Ovary (tissue), 10 donors: ENCODE measurements around the gene PRKAB1. TPM values are rescaled to one million over a fixed set of nuclear protein-coding genes. Genes with fewer than 3 reads are reported as not detected.
"Not testable (repeated sequence)": the region's sequence is repeated elsewhere in the genome, so short reads cannot be mapped to it uniquely, and the experiment has no call there.

Source experiments
- DNase-seq, 5 donors: peaks; one replicate each; pipeline ENCODE4 v3.0.0-alpha.2; 2019 to 2020
- H3K27ac ChIP-seq, 2 donors: fragments of 200-600 bp; one replicate each; pipeline versions ENCODE4 v1.5.1 to v1.8.0; 2019 to 2022
- H3K27me3 ChIP-seq: fragments of 200-600 bp; one replicate; pipeline ENCODE4 v1.8.0; 2022
- H3K36me3 ChIP-seq: fragments of 200-600 bp; sonication (generic); one replicate; pipeline ENCODE4 v1.5.1; 2019
- H3K4me1 ChIP-seq: one replicate; pipeline ENCODE4 v1.8.1; 2013; ENCODE audit warnings: mild to moderate bottlenecking, moderate library complexity; ENCODE audit not compliant: insufficient read depth
- H3K4me3 ChIP-seq: fragments of 200-600 bp; sonication (generic); one replicate; pipeline ENCODE4 v1.5.1; 2017
- H3K9me3 ChIP-seq, 2 donors: fragments of 200-600 bp in 1 of 2; sonication (generic) in 1 of 2; one replicate each; pipeline versions ENCODE4 v1.5.1 to v1.8.1; 2013 to 2019; ENCODE audit warnings: mild to moderate bottlenecking in 1 of 2, moderate library complexity in 1 of 2
- CTCF ChIP-seq, 3 donors: fragments of 450-650 bp in 2 of 3; fragments of 200-600 bp in 1 of 3; IDR thresholded peaks; one replicate each; pipeline versions ENCODE4 v1.5.1 to v1.8.0; 2016 to 2022; ENCODE audit warnings: antibody characterized with exemption in 3 of 3, mild to moderate bottlenecking in 1 of 3
- EP300 ChIP-seq: sonication (generic); formaldehyde crosslinking; IDR thresholded peaks from one replicate; pipeline ENCODE4 v1.6.1; 2017; ENCODE audit warnings: antibody characterized with exemption
- POLR2A ChIP-seq: fragments of 450-650 bp; IDR thresholded peaks from one replicate; pipeline ENCODE4 v1.6.1; 2017; ENCODE audit warnings: antibody characterized with exemption, mild to moderate bottlenecking, moderate library complexity
- WGBS, 3 donors: extraction: QIAGEN DNeasy Blood & Tissue Kit in 1 of 3; methylation state at CpG; one replicate each; pipeline versions ENCODE4 v1.1.5 to v1.1.7; 2013 to 2017; 5-methylcytosine and 5-hydroxymethylcytosine counted together
- intact Hi-C, 4 donors: fragments of 100-400 bp; cut with DNase I; formaldehyde crosslinking; loops; one replicate each; pipeline versions ENCODE4 v1.11.0 to v1.15.1; 2022 to 2023
- long read RNA-seq, 3 donors: library from polyadenylated mRNA in 2 of 3; unstranded in 2 of 3; transcript quantifications; one replicate each; pipeline ENCODE4 v2.0.0 and lab custom pipeline, GENCODE V29; 2021 to 2026
- polyA plus RNA-seq, 2 donors: library from polyadenylated mRNA; stranded (reverse); fragments of 200-250 nt in 1 of 2; fragments of 350-450 nt in 1 of 2; fragmentation: Illumina TruSeq in 1 of 2; extraction: RNeasy Lipid Tissue Mini Kit (QIAGEN cat#74804) in 1 of 2; gene quantifications; one replicate each; pipeline ENCODE4 v1.2.3, GENCODE V29; 2013 to 2014
- total RNA-seq, 7 donors: library from RNA; depleted of rRNA in 2 of 7; stranded (reverse); fragments of >200 nt in 2 of 7; fragmentation: NEBNext Ultra II Directional in 3 of 7; extraction: Animal tissue kit (Norgen Biotek cat#: 25700) in 3 of 7; gene quantifications; one replicate each; pipeline versions ENCODE4 v1.1.0 to v1.2.4, GENCODE V29; 2016 to 2023
- donor health status: DM: no; HTN: no; CAD: no; lungs with moderate emphysema.
- donor health status: DM: no; HTN: no; CAD: no.
- donor health status: Bipolar disorder and iron deficiency.
- donor health status: DM: yes; HTN: yes; CAD: no.
- donor health status: DM: no; HTN: no; CAD: no.
- donor health status: DM: yes; HTN: yes; CAD: no.

PRKAB1 gene
- total RNA-seq (10 to 100 TPM; 12.5 to 37.1 (median 24.8) TPM), polyA plus RNA-seq (10 to 100 TPM; 19.8 to 36.5 TPM)
- long read RNA-seq, donor 1, transcript PRKAB1-206 (8 exons, 2,303 nt) = minor isoform, 12 of 196 reads
- long read RNA-seq, donor 1, transcript PRKAB1-201 (7 exons, 2,610 nt) = major isoform, 163 of 196 reads
- long read RNA-seq, donor 1, partial matches to known transcripts = 2 of 196 reads
- long read RNA-seq, donor 1, other reads (novel, unspliced or antisense) = 16 of 196 reads
- long read RNA-seq, donor 2, full-length matches to known transcripts = 21 of 21 reads
- long read RNA-seq, donor 2, partial matches to known transcripts = 0 of 21 reads
- long read RNA-seq, donor 2, other reads (novel, unspliced or antisense) = 0 of 21 reads
- long read RNA-seq, donor 3, transcript PRKAB1-201 (7 exons, 2,610 nt) = major isoform, 68 of 75 reads
- long read RNA-seq, donor 3, partial matches to known transcripts = 0 of 75 reads
- long read RNA-seq, donor 3, other reads (novel, unspliced or antisense) = 4 of 75 reads

GRCh38 chr12:119667577-119668323 lies at the start of gene PRKAB1:
PRKAB1 (plus strand) TSS chr12:119668133; CDS start chr12:119668245, 112 bp downstream.
- H3K4me3 ChIP-seq = peak within 1 kb of the TSS; percentile 94
- no peaks in the 10 kb centered on the region for H3K9me3 ChIP-seq
- 0 to 1% (median 0%) methylated on average over 69 of the region's 69 CpGs for WGBS, 3 donors
- DNase-seq = peak; percentile 93 to 96 (median 94)
- no peaks in the 10 kb centered on the region for H3K36me3 ChIP-seq
- intact Hi-C loops = no loop called here
- H3K4me1 ChIP-seq = peaks cover 3% of the 10 kb centered on the region
- TF ChIP-seq POLR2A = no peak
- TF ChIP-seq CTCF (IDR thresholded peaks at IDR 0.05) = peak; percentile 78 to 87 (median 82)
- TF ChIP-seq EP300 = no peak
- H3K27me3 ChIP-seq = no peaks in the 10 kb centered on the region
- peak within 1 kb of the TSS; percentile 51 to 85 for H3K27ac ChIP-seq

- 92 to 100% (median 96%) methylated on average over 1 of the region's 1 CpG for WGBS, 3 donors
- H3K27me3 ChIP-seq, H3K36me3 ChIP-seq, H3K4me3 ChIP-seq, H3K4me1 ChIP-seq, DNase-seq, H3K27ac ChIP-seq, intact Hi-C loops, H3K9me3 ChIP-seq: not testable (repeated sequence)
These were observed 49.5 kb upstream of the PRKAB1 start for GRCh38 chr12:119618328-119618896.

GRCh38 chr12:119620490-119620889 lies 47.4 kb upstream of the PRKAB1 start:
- intact Hi-C loops = no loop called here
- no peak overlapping the region for H3K27ac ChIP-seq
- H3K36me3 ChIP-seq = no peaks in the 10 kb centered on the region
- TF ChIP-seq POLR2A (no peak), EP300 (no peak), CTCF (IDR thresholded peaks at IDR 0.05) (no peak)
- WGBS, 3 donors = 26 to 32% (median 29%) methylated on average over 1 of the region's 1 CpG
- H3K4me1 ChIP-seq = peaks cover 6% of the 10 kb centered on the region
- no peaks in the 10 kb centered on the region for H3K27me3 ChIP-seq
- H3K9me3 ChIP-seq = no peaks in the 10 kb centered on the region
- DNase-seq = no peak
- no peak overlapping the region for H3K4me3 ChIP-seq

GRCh38 chr12:119621878-119622277 lies 46.1 kb upstream of the PRKAB1 start:
- 1 to 16% (median 3%) methylated on average over 2 of the region's 2 CpGs for WGBS, 3 donors
- intact Hi-C loops = no loop called here
- TF ChIP-seq EP300 = no peak
- no peak for TF ChIP-seq POLR2A
- no peak overlapping the region for H3K27ac ChIP-seq
- peaks cover 6% of the 10 kb centered on the region for H3K4me1 ChIP-seq
- H3K9me3 ChIP-seq = no peaks in the 10 kb centered on the region
- no peak overlapping the region for H3K4me3 ChIP-seq
- H3K27me3 ChIP-seq = no peaks in the 10 kb centered on the region
- H3K36me3 ChIP-seq = no peaks in the 10 kb centered on the region
- DNase-seq = no peak

GRCh38 chr12:119624966-119625365 lies 43.0 kb upstream of the PRKAB1 start:
- DNase-seq = peak in 2 of 5 donors; percentile 8 to 17
- peaks cover 9% of the 10 kb centered on the region for H3K4me1 ChIP-seq
- H3K36me3 ChIP-seq = no peaks in the 10 kb centered on the region
- intact Hi-C loops = no loop called here
- no peak overlapping the region for H3K4me3 ChIP-seq
- no peak overlapping the region for H3K27ac ChIP-seq
- no peaks in the 10 kb centered on the region for H3K27me3 ChIP-seq
- WGBS, 3 donors = 28 to 38% (median 34%) methylated on average over 4 of the region's 4 CpGs
- no peak for TF ChIP-seq EP300
- no peak for TF ChIP-seq POLR2A
- TF ChIP-seq CTCF (IDR thresholded peaks at IDR 0.05) = no peak
- no peaks in the 10 kb centered on the region for H3K9me3 ChIP-seq
